CD4-positive, alpha-beta T cell (primary cell): ENCODE data around the gene SEMA5A. TPM values are rescaled to one million over a fixed set of nuclear protein-coding genes. Genes with fewer than 3 reads are reported as not detected.

Experiments
- ATAC-seq: fragments of 200-7000 bp; cut with Tn5 transposase; one replicate; pipeline ENCODE4 v1.10.0; 2022; ENCODE audit warnings: mild to moderate bottlenecking; ENCODE audit not compliant: poor library complexity
- CTCF ChIA-PET: fragments of 350-600 bp; sonication (Branson Sonifier 250); formaldehyde crosslinking; loops from one replicate; lab custom pipeline; 2021; ENCODE audit warnings: antibody characterized with exemption, inconsistent platforms; lab: Charles Lee
- POLR2A ChIA-PET: fragments of 350-600 bp; sonication (Branson Sonifier 250); formaldehyde crosslinking; loops from one replicate; lab custom pipeline; 2021; ENCODE audit warnings: antibody characterized with exemption, inconsistent platforms; lab: Charles Lee
- DNase-seq, 14 experiments: peaks; one replicate each; pipeline ENCODE4 v3.0.0-alpha.2; 2013 to 2020; ENCODE audit warnings: mixed read lengths in 2 of 14
- H3K27ac ChIP-seq, 2 donors: one replicate each; pipeline versions ENCODE4 v1.5.1 to v1.7.0; 2013; ENCODE audit warnings: low read length in 2 of 2, low read depth in 1 of 2, mild to moderate bottlenecking in 1 of 2
- H3K27me3 ChIP-seq, 2 experiments: 1 replicate in 1 of 2; 2 replicates in 1 of 2; pipeline versions ENCODE4 v1.6.1 to v1.7.0; 2013; ENCODE audit warnings: low read length in 2 of 2, control low read depth in 1 of 2, mild to moderate bottlenecking in 1 of 2, moderate library complexity in 1 of 2; ENCODE audit not compliant: insufficient read depth in 2 of 2, control insufficient read depth in 1 of 2
- H3K36me3 ChIP-seq: one replicate; pipeline ENCODE4 v1.6.1; 2013; ENCODE audit warnings: low read length, control low read depth; ENCODE audit not compliant: insufficient read depth
- H3K4me1 ChIP-seq: one replicate; pipeline ENCODE4 v1.6.1; 2013; ENCODE audit warnings: low read length, control low read depth; ENCODE audit not compliant: insufficient read depth
- H3K4me3 ChIP-seq: one replicate; pipeline ENCODE4 v1.5.1; 2013; ENCODE audit warnings: mild to moderate bottlenecking, low read length, moderate library complexity
- H3K9me3 ChIP-seq, 2 experiments: 1 replicate in 1 of 2; 2 replicates in 1 of 2; pipeline versions ENCODE4 v1.6.1 to v1.7.0; 2013; ENCODE audit warnings: low read length in 2 of 2, mild to moderate bottlenecking in 2 of 2, control low read depth in 1 of 2, moderate library complexity in 1 of 2; ENCODE audit not compliant: control insufficient read depth in 1 of 2, insufficient read depth in 1 of 2
- H3K27ac Mint-ChIP-seq: one replicate; pipeline ENCODE4 v1.8.0; 2020; ENCODE audit warnings: mixed read lengths
- H3K27me3 Mint-ChIP-seq: one replicate; pipeline ENCODE4 v1.8.0; 2021; ENCODE audit warnings: mixed read lengths
- H3K36me3 Mint-ChIP-seq: one replicate; pipeline ENCODE4 v1.8.0; 2021; ENCODE audit warnings: low read depth, mixed read lengths
- H3K4me1 Mint-ChIP-seq: one replicate; pipeline ENCODE4 v1.8.0; 2021; ENCODE audit warnings: low read depth, mixed read lengths
- H3K4me3 Mint-ChIP-seq: one replicate; pipeline ENCODE4 v1.8.0; 2020; ENCODE audit warnings: mild to moderate bottlenecking, mixed read lengths
- H3K9me3 Mint-ChIP-seq: one replicate; pipeline ENCODE4 v1.8.0; 2020; ENCODE audit warnings: mixed read lengths
- CTCF ChIP-seq: fragments of 200-600 bp; IDR thresholded peaks from one replicate; pipeline ENCODE4 v1.8.0; 2022; ENCODE audit warnings: antibody characterized with exemption, mild to moderate bottlenecking
- intact Hi-C, 2 experiments: fragments of 100-400 bp; cut with DNase I in 1 of 2; cut with micrococcal nuclease in 1 of 2; formaldehyde crosslinking; loops; one replicate each; pipeline versions ENCODE4 v1.15.1 to v1.9.0; 2023 to 2025; cut with DNase I, micrococcal nuclease
- total RNA-seq, 174 experiments: library from RNA in 2 of 174; stranded (reverse) in 2 of 174; gene quantifications; one replicate each; pipeline ENCODE4 v1.2.3 and lab custom pipeline; 2021 to 2026

The SEMA5A gene
- total RNA-seq, 2 experiments from 2014 or later = 2.0 to 2.9 TPM

- CTCF ChIA-PET = no interaction called here
- no peaks in the 10 kb centered on the region for H3K27me3 Mint-ChIP-seq
Observed at GRCh38 chr5:9067154-9067553, 478.7 kb downstream of the SEMA5A start.

GRCh38 chr5:9066349-9066748, 479.5 kb downstream of the SEMA5A start:
- TF ChIP-seq CTCF = no peak
- intact Hi-C loops = no loop called here
- Mint-ChIP-seq H3K36me3 (no peaks in the 10 kb centered on the region), H3K4me3 (no peak overlapping the region), H3K4me1 (no peaks in the 10 kb centered on the region), H3K27me3 (no peaks in the 10 kb centered on the region), H3K9me3 (no peaks in the 10 kb centered on the region), H3K27ac (no peak overlapping the region)
- DNase-seq (no peak), ATAC-seq (no peak)
- ChIA-PET CTCF (no interaction called here), POLR2A (no interaction called here)
- no peak overlapping the region for H3K27ac ChIP-seq
- H3K9me3 ChIP-seq = peaks cover 0 to 26% of the 10 kb centered on the region in 2 experiments
- no peak overlapping the region for H3K4me3 ChIP-seq
- H3K36me3 ChIP-seq = no peaks in the 10 kb centered on the region
- H3K27me3 ChIP-seq = no peaks in the 10 kb centered on the region
- H3K4me1 ChIP-seq = no peaks in the 10 kb centered on the region

More at GRCh38 chr5:9067154-9067553, 478.7 kb downstream of the SEMA5A start:
- DNase-seq (no peak), ATAC-seq (no peak)
- no peak overlapping the region for H3K27ac Mint-ChIP-seq
- H3K9me3 ChIP-seq = peaks cover 0 to 21% of the 10 kb centered on the region in 2 experiments
- no peaks in the 10 kb centered on the region for H3K36me3 ChIP-seq
- no peak overlapping the region for H3K4me3 ChIP-seq
- no peaks in the 10 kb centered on the region for H3K4me1 Mint-ChIP-seq
- no peaks in the 10 kb centered on the region for H3K4me1 ChIP-seq
- no peaks in the 10 kb centered on the region for H3K36me3 Mint-ChIP-seq
- intact Hi-C loops = no loop called here
- H3K4me3 Mint-ChIP-seq = no peak overlapping the region
- no peaks in the 10 kb centered on the region for H3K27me3 ChIP-seq
- POLR2A ChIA-PET = no interaction called here
- TF ChIP-seq CTCF = no peak
- H3K9me3 Mint-ChIP-seq = peaks cover 2% of the 10 kb centered on the region
- no peak overlapping the region for H3K27ac ChIP-seq

DNA sequence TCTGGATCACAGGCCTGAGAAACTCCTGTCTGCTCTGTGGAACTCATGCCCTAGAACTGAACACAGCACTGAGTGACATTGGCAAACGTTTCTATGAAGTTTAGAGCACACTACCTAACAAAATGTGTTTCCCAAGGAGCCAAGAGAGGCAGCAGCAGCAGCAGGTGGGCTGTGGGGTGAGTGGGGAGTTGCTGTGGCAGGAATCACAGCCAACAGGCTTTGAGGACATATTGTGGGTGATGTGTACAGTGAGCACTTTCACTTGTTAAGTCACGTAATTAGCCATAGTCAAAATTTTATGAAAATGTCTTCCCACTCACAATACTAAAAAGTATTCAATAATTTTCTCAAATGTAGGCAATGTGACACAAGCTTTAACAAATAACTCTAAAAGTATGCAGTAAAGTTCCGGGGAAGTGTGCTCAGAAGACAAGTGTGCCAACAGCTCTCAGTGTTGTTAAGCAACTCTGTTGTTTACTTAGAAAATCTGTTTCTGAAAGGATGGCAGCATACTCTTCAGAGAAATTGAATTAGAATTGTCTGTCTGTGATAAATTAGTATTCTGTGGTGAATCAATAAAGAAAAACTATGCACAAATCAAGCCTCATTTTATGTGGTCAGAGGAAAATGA, 482.1 kb downstream of the SEMA5A start:
- Histone ChIP-seq H3K36me3 (no peaks in the 10 kb centered on the region), H3K27ac (no peak overlapping the region), H3K4me3 (no peak overlapping the region), H3K27me3 (no peaks in the 10 kb centered on the region), H3K9me3 (peaks cover 0 to 21% of the 10 kb centered on the region in 2 experiments), H3K4me1 (no peaks in the 10 kb centered on the region)
- no peak for DNase-seq
- Mint-ChIP-seq H3K4me3 (no peak overlapping the region), H3K27me3 (no peaks in the 10 kb centered on the region), H3K27ac (no peak overlapping the region), H3K4me1 (no peaks in the 10 kb centered on the region), H3K9me3 (peaks cover 2% of the 10 kb centered on the region), H3K36me3 (no peaks in the 10 kb centered on the region)
- POLR2A ChIA-PET = no interaction called here
- ATAC-seq = no peak
- intact Hi-C loops = no loop called here
- CTCF ChIA-PET = no interaction called here
- TF ChIP-seq CTCF = no peak
